B cell (primary cell): ENCODE results near the gene NRROS. TPM values are rescaled to one million over a fixed set of nuclear protein-coding genes. Genes with fewer than 3 reads are reported as not detected.

Experiments
- ATAC-seq: fragments of 200-7000 bp; cut with Tn5 transposase; one replicate; pipeline ENCODE4 v1.10.0; 2021; ENCODE audit warnings: low read depth, mild to moderate bottlenecking, moderate number of reproducible peaks, moderate library complexity
- CTCF ChIA-PET: fragments of 350-600 bp; sonication (Branson Sonifier 250); formaldehyde crosslinking; loops from one replicate; lab custom pipeline; 2021; ENCODE audit warnings: antibody characterized with exemption, inconsistent platforms; lab: Charles Lee
- POLR2A ChIA-PET: fragments of 350-600 bp; sonication (Branson Sonifier 250); formaldehyde crosslinking; loops from one replicate; lab custom pipeline; 2021; ENCODE audit warnings: antibody characterized with exemption; lab: Charles Lee
- DNase-seq: peaks from one replicate; pipeline ENCODE4 v3.0.0; 2013
- H2AFZ ChIP-seq: 2 replicates; pipeline ENCODE4 v1.6.1; 2012; ENCODE audit warnings: mild to moderate bottlenecking, low read depth, low read length; ENCODE audit not compliant: insufficient read depth, poor library complexity, severe bottlenecking
- H3K27ac ChIP-seq, 2 donors: 1 replicate in 1 of 2; 2 replicates in 1 of 2; pipeline ENCODE4 v1.5.1; 2012 to 2013; ENCODE audit warnings: low read length in 2 of 2, mild to moderate bottlenecking in 2 of 2, moderate library complexity in 1 of 2
- H3K27me3 ChIP-seq, 4 experiments: fragments of 200-600 bp in 1 of 4; sonication (generic) in 1 of 4; replicated peaks in 1 of 4; 1 replicate in 2 of 4; 2 replicates in 2 of 4; pipeline versions ENCODE4 v1.6.1 to v1.7.0; 2013 to 2016; ENCODE audit warnings: low read length in 3 of 4, mild to moderate bottlenecking in 2 of 4, mixed read lengths in 1 of 4, moderate library complexity in 1 of 4; ENCODE audit not compliant: insufficient read depth in 4 of 4, control insufficient read depth in 3 of 4; ENCODE audit errors: control extremely low read depth in 1 of 4
- H3K36me3 ChIP-seq, 2 experiments: replicated peaks in 1 of 2; 1 replicate in 1 of 2; 2 replicates in 1 of 2; pipeline versions ENCODE4 v1.6.1 to v1.7.1; 2013; ENCODE audit warnings: low read length in 1 of 2; ENCODE audit not compliant: insufficient read depth in 2 of 2, control insufficient read depth in 1 of 2; ENCODE audit errors: control extremely low read depth in 1 of 2, extremely low read depth in 1 of 2
- H3K4me1 ChIP-seq, 2 donors: fragments of 200-600 bp in 1 of 2; sonication (generic) in 1 of 2; 1 replicate in 1 of 2; 2 replicates in 1 of 2; pipeline versions ENCODE4 v1.5.1 to v1.6.1; 2013 to 2017; ENCODE audit warnings: low read length in 2 of 2; ENCODE audit not compliant: control insufficient read depth in 2 of 2, insufficient read depth in 2 of 2
- H3K4me2 ChIP-seq: replicated peaks from 2 replicates; pipeline ENCODE3; 2012; ENCODE audit warnings: mild to moderate bottlenecking, low read depth, low read length; ENCODE audit not compliant: poor library complexity, severe bottlenecking
- H3K4me3 ChIP-seq, 5 experiments: fragments of 200-600 bp in 1 of 5; sonication (generic) in 1 of 5; 1 replicate in 3 of 5; 2 replicates in 2 of 5; pipeline versions ENCODE4 v1.5.1 to v1.7.0; 2011 to 2016; ENCODE audit warnings: low read length in 4 of 5, mild to moderate bottlenecking in 4 of 5, low read depth in 2 of 5, control low read depth in 1 of 5, moderate library complexity in 1 of 5; ENCODE audit not compliant: insufficient read depth in 1 of 5; ENCODE audit errors: control extremely low read depth in 1 of 5, extremely low read depth in 1 of 5
- H3K79me2 ChIP-seq: fragments of 200-600 bp; sonication (generic); one replicate; pipeline ENCODE4 v1.6.0; 2016; ENCODE audit warnings: low read length; ENCODE audit not compliant: control insufficient read depth, insufficient read depth
- H3K9ac ChIP-seq: fragments of 200-600 bp; sonication (generic); 2 replicates; pipeline ENCODE4 v1.6.1; 2017; ENCODE audit warnings: mild to moderate bottlenecking, low read length, moderate library complexity
- H3K9me3 ChIP-seq, 3 donors: one replicate each; pipeline versions ENCODE4 v1.6.1 to v1.7.1; 2013; ENCODE audit warnings: low read length in 2 of 3; ENCODE audit not compliant: control insufficient read depth in 2 of 3, insufficient read depth in 1 of 3; ENCODE audit errors: control extremely low read depth in 1 of 3
- H4K20me1 ChIP-seq: 2 replicates; pipeline ENCODE4 v1.6.0; 2012; ENCODE audit warnings: mild to moderate bottlenecking, low read length; ENCODE audit not compliant: insufficient read depth, control insufficient read depth, poor library complexity, severe bottlenecking
- H3K27ac Mint-ChIP-seq: one replicate; pipeline ENCODE4 v1.8.0; 2021; ENCODE audit warnings: mixed read lengths
- H3K27me3 Mint-ChIP-seq: one replicate; pipeline ENCODE4 v1.8.0; 2021; ENCODE audit warnings: mixed read lengths
- H3K4me1 Mint-ChIP-seq: one replicate; pipeline ENCODE4 v1.8.0; 2021; ENCODE audit warnings: mixed read lengths
- H3K4me3 Mint-ChIP-seq: one replicate; pipeline ENCODE4 v1.8.0; 2021; ENCODE audit warnings: mixed read lengths
- H3K9me3 Mint-ChIP-seq: one replicate; pipeline ENCODE4 v1.8.0; 2022; ENCODE audit warnings: mixed read lengths; ENCODE audit not compliant: insufficient read depth
- EZH2 ChIP-seq: IDR thresholded peaks from 2 replicates; pipeline ENCODE4 v1.6.1; 2012; ENCODE audit warnings: borderline replicate concordance, low read depth, mild to moderate bottlenecking, moderate library complexity, low read length; ENCODE audit not compliant: insufficient read depth, poor library complexity, severe bottlenecking
- WGBS: methylation state at CpG from one replicate; pipeline ENCODE4 v1.1.5; 2013; ENCODE audit warnings: missing lambda C conversion rate; ENCODE audit not compliant: insufficient coverage; 5-methylcytosine and 5-hydroxymethylcytosine counted together
- intact Hi-C: fragments of 100-400 bp; cut with micrococcal nuclease; formaldehyde crosslinking; loops from one replicate; pipeline ENCODE4 v1.10.0; 2022
- polyA plus RNA-seq: library from polyadenylated mRNA; depleted of rRNA; stranded (reverse); fragments of >200 nt; gene quantifications from 2 replicates; pipeline ENCODE4 v1.2.3, GENCODE V29; 2012
- total RNA-seq, 2 donors: library from RNA; stranded (reverse); fragments of 120-200 nt in 1 of 2; gene quantifications; 1 replicate in 1 of 2; 2 replicates in 1 of 2; pipeline versions ENCODE4 v1.2.3 to v1.2.4, GENCODE V29; 2013 to 2022
- TF ChIP-seq, protein P1 (sequence below): fragments of 200-600 bp; IDR thresholded peaks from one replicate; pipeline ENCODE4 v1.8.0; 2022; ENCODE audit warnings: antibody characterized with exemption, mild to moderate bottlenecking

NRROS gene
- total and polyA plus RNA-seq, 2 donors (not counting 1 experiment from before 2014, with no cell fraction given) = 40.1 to 87.9 TPM

- peak overlapping the region; percentile 37 to 48 for H3K27ac ChIP-seq
- H3K9me3 Mint-ChIP-seq = no peaks in the 10 kb centered on the region
- H3K4me2 ChIP-seq = peak overlapping the region; percentile 64
Measured at GRCh38 chr3:196624907-196625306, 14.6 kb upstream of the NRROS start.

DNA sequence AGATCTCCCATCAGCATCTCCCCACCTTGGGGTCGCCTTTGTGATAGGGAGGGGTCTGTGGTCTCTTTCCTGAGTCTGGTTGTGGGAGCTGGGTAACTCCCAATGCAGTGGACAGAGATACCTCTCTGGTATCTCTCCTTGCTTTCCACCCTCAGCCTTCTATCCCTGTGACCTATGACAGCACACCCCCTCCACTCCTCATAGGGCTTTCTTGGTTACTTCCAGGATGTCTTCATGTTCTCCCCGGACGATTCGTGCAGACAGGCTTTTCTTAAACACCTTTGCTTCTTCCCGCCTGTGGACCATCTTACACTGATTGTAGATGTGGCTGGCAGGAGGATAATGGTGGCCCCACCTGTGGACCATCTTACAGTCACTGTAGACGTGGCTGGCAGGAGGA lies 14.2 kb upstream of the NRROS start:
- ChIA-PET CTCF (interaction anchor here (0.8 to 1.0 kb wide), 2 partner anchors 16 to 68 kb away, joined by 3 read pairs; no protein-coding TSS in a partner anchor), POLR2A (no interaction called here)
- Histone ChIP-seq H3K27ac (no peak overlapping the region), H2AFZ (no peak overlapping the region), H3K36me3 (no peaks in the 10 kb centered on the region), H4K20me1 (no peaks in the 10 kb centered on the region), H3K27me3 (no peaks in the 10 kb centered on the region), H3K79me2 (no peaks in the 10 kb centered on the region), H3K4me1 (peaks cover 11 to 28% of the 10 kb centered on the region in 2 donors), H3K9me3 (peaks cover 0 to 7% (median 0%) of the 10 kb centered on the region in 3 donors), H3K9ac (no peak overlapping the region), H3K4me2 (peak overlapping the region; percentile 64), H3K4me3 (no peak overlapping the region)
- H3K27ac Mint-ChIP-seq = peak overlapping the region; percentile 21
- WGBS = 93% methylated on average over 2 of the region's 6 CpGs
- TF ChIP-seq, protein P1, sequence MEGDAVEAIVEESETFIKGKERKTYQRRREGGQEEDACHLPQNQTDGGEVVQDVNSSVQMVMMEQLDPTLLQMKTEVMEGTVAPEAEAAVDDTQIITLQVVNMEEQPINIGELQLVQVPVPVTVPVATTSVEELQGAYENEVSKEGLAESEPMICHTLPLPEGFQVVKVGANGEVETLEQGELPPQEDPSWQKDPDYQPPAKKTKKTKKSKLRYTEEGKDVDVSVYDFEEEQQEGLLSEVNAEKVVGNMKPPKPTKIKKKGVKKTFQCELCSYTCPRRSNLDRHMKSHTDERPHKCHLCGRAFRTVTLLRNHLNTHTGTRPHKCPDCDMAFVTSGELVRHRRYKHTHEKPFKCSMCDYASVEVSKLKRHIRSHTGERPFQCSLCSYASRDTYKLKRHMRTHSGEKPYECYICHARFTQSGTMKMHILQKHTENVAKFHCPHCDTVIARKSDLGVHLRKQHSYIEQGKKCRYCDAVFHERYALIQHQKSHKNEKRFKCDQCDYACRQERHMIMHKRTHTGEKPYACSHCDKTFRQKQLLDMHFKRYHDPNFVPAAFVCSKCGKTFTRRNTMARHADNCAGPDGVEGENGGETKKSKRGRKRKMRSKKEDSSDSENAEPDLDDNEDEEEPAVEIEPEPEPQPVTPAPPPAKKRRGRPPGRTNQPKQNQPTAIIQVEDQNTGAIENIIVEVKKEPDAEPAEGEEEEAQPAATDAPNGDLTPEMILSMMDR = no peak
- no peak for TF ChIP-seq EZH2
- DNase-seq (no peak), ATAC-seq (no peak)
- no peaks in the 10 kb centered on the region for H3K9me3 Mint-ChIP-seq
- no peaks in the 10 kb centered on the region for H3K27me3 Mint-ChIP-seq
- H3K4me1 Mint-ChIP-seq = peaks cover 24% of the 10 kb centered on the region
- intact Hi-C loops = loop anchor here (2.0 kb wide), 1 partner anchor 17 kb away; no protein-coding TSS in a partner anchor
- H3K4me3 Mint-ChIP-seq = peak overlapping the region; percentile 30

More at GRCh38 chr3:196624907-196625306, 14.6 kb upstream of the NRROS start:
- TF ChIP-seq, protein P1 = no peak
- no peak for TF ChIP-seq EZH2
- DNase-seq (no peak), ATAC-seq (no peak)
- peak overlapping the region; percentile 39 for H3K9ac ChIP-seq
- POLR2A ChIA-PET = no interaction called here
- no peaks in the 10 kb centered on the region for H3K79me2 ChIP-seq
- intact Hi-C loops = loop anchor here (1.0 to 2.0 kb wide), 3 partner anchors 7 to 18 kb away; no protein-coding TSS in a partner anchor
- CTCF ChIA-PET = interaction anchor here (0.8 to 1.0 kb wide), 2 partner anchors 15 to 68 kb away, joined by 3 read pairs; no protein-coding TSS in a partner anchor
- H4K20me1 ChIP-seq = no peaks in the 10 kb centered on the region
- peaks cover 22% of the 10 kb centered on the region for H3K4me1 Mint-ChIP-seq
- 97% methylated on average over 13 of the region's 16 CpGs for WGBS
- H3K36me3 ChIP-seq = no peaks in the 10 kb centered on the region
- no peaks in the 10 kb centered on the region for H3K27me3 Mint-ChIP-seq
- H3K27ac Mint-ChIP-seq = peak overlapping the region; percentile 79
- peak overlapping the region; percentile 71 for H2AFZ ChIP-seq
- H3K9me3 ChIP-seq = peaks cover 0 to 7% (median 0%) of the 10 kb centered on the region in 3 donors
- peaks cover 11 to 26% of the 10 kb centered on the region in 2 donors for H3K4me1 ChIP-seq
- peak overlapping the region; percentile 76 for H3K4me3 Mint-ChIP-seq
- no peaks in the 10 kb centered on the region for H3K27me3 ChIP-seq
- peak overlapping the region in 3 of 5 experiments; percentile 14 to 48 (median 21) for H3K4me3 ChIP-seq
